ENCODE data around the gene RXRG.

RXRG gene

DNA sequence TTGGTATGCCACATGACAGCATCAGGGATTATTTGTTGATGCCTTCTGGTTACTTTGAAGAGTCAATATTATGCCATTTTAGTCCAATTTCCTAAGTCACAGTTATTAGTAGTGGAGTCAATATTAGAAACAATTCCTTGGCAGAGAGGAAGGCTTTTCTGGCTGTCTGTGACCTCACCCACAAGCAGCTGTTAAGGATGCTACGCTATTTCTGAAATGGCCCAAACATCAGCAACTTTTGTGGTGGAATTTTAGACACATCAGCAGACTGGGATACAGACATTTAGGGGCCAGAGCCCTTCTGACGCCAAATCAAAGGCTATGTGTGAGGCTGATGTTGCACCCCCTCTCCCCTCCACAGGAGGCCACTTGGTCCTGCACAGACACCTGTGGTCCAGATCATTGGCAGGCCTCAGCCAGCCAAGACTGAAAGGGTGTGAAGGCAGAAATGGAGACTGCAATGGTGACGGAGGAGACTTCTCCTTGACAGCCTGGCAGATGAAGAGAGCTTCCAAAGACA, 9.2 kb upstream of the RXRG start:
- TF ChIP-seq, protein P1, sequence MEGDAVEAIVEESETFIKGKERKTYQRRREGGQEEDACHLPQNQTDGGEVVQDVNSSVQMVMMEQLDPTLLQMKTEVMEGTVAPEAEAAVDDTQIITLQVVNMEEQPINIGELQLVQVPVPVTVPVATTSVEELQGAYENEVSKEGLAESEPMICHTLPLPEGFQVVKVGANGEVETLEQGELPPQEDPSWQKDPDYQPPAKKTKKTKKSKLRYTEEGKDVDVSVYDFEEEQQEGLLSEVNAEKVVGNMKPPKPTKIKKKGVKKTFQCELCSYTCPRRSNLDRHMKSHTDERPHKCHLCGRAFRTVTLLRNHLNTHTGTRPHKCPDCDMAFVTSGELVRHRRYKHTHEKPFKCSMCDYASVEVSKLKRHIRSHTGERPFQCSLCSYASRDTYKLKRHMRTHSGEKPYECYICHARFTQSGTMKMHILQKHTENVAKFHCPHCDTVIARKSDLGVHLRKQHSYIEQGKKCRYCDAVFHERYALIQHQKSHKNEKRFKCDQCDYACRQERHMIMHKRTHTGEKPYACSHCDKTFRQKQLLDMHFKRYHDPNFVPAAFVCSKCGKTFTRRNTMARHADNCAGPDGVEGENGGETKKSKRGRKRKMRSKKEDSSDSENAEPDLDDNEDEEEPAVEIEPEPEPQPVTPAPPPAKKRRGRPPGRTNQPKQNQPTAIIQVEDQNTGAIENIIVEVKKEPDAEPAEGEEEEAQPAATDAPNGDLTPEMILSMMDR (IDR thresholded peaks at IDR 0.05; ENCODE audit: low read depth, low read length), result no peak
- no peak overlapping the region for H3K4me3 ChIP-seq (replicated peaks in 1 of 2; ENCODE audit: low read depth in 2 of 2, low read length in 2 of 2)
- DNase-seq (ENCODE audit: low read depth in 2 of 2), result no peak

DNA sequence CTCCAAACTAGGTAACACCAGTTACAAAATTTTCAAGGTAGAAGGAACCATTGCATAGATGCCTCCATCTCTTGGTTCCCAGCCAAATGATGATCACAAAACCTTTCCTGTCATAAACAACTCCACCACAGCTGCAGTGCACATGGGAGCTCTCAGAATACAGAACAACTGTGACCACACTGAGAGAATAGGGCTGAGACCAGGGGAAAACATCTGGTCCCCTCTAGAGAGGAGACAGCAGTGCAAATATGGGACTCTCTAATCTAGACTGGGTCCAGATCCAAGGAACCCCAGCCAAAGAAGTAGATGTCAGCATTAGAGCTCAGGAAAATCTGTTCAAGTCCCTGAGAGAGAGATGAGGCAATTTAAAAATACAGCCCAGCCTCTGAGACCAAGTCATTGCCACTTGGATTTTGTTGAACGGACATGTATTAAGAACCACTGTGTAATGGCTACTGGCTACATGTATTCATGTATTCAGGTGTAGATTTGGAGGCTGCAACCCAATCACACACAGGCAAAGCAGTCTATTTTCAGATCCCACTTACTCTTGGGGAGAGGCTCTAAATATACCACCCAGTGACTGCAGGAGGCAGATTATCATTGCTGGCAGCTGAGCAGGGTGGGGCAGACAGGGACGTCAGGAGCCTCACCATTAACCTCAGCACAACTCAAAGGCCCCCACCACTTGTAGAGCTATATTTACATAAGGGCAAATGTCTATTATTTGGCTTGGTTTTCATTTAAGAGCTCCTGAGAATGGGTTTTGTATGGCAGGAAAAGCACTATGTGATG, 7.6 kb upstream of the RXRG start:
- TF ChIP-seq, protein P1 (IDR thresholded peaks at IDR 0.05; ENCODE audit: low read depth, low read length), result no peak
- H3K4me3 ChIP-seq (replicated peaks in 1 of 2; ENCODE audit: low read depth in 2 of 2, low read length in 2 of 2), result no peak overlapping the region
- DNase-seq (ENCODE audit: low read depth in 2 of 2), result no peak

DNA sequence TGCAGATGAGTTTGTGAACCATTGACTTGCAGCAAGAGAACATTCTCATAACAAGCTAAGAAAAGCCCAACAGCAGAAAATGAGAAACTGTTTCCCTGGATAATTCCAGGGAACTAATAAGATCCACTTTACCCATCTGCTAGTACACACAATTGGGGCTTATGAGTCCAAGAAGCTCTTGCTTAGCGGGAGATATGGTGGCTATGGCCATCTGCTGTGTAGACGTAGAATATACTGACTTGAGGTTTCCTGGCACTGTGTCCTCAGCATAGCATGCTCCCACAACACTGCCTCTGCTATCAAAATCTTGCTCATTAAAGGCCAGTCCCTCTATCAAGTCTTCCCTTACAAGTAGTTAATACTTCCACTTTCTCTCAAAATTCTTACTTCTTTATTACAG, 6.8 kb upstream of the RXRG start:
- TF ChIP-seq, protein P1 (IDR thresholded peaks at IDR 0.05; ENCODE audit: low read depth, low read length), result no peak
- H3K4me3 ChIP-seq (replicated peaks in 1 of 2; ENCODE audit: low read depth in 2 of 2, low read length in 2 of 2), result no peak overlapping the region

DNA sequence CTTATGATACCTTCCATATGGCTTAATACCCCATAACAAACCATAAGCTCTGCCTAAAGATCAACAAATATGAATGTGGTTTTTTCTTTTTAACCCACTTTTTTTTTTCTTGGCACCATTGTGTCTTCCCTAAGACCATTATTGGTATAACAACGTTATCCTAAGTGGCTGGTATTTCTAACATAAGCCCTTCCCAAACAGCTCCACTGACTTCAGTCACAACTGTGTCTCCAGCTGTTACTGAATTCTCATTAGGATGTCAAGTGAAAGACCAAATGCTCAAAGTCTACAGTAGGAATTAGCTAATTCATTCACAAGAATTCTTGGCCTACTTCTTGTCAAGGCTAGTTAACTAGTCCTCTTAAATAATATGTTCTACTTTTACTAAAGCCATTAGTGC, 4.2 kb upstream of the RXRG start:
- DNase-seq (ENCODE audit: low read depth in 2 of 2), result no peak
- no peak overlapping the region for H3K4me3 ChIP-seq (replicated peaks in 1 of 2; ENCODE audit: low read depth in 2 of 2, low read length in 2 of 2)
- TF ChIP-seq, protein P1 (IDR thresholded peaks at IDR 0.05; ENCODE audit: low read depth, low read length), result no peak

More for the DNA sequence above, 6.8 kb upstream of the RXRG start:
- DNase-seq (ENCODE audit: low read depth in 2 of 2), result no peak

DNA sequence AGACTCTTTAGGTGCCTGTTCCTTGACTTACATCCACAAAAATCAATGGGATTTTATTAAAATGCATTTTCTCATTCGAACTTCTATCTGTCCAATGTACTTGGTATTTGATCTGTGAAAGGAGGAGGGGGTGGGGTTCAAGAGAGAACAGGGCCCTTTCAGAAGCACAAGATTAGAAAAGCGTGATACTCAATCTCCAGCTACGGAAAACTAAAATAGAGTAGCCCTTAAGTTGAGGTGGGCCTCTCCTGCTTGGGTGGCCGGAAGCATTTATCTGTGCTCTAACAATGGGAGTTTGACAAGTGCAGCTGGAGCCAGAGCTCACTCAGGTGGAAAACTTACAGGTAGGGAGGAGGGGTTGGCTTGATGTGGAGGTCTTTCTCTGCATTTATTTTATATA, 462 bp upstream of the RXRG start:
- no peak for DNase-seq (ENCODE audit: low read depth in 2 of 2)
- TF ChIP-seq, protein P1 (IDR thresholded peaks at IDR 0.05; ENCODE audit: low read depth, low read length), result no peak
- no peak overlapping the region for H3K4me3 ChIP-seq (replicated peaks in 1 of 2; ENCODE audit: low read depth in 2 of 2, low read length in 2 of 2)

DNA sequence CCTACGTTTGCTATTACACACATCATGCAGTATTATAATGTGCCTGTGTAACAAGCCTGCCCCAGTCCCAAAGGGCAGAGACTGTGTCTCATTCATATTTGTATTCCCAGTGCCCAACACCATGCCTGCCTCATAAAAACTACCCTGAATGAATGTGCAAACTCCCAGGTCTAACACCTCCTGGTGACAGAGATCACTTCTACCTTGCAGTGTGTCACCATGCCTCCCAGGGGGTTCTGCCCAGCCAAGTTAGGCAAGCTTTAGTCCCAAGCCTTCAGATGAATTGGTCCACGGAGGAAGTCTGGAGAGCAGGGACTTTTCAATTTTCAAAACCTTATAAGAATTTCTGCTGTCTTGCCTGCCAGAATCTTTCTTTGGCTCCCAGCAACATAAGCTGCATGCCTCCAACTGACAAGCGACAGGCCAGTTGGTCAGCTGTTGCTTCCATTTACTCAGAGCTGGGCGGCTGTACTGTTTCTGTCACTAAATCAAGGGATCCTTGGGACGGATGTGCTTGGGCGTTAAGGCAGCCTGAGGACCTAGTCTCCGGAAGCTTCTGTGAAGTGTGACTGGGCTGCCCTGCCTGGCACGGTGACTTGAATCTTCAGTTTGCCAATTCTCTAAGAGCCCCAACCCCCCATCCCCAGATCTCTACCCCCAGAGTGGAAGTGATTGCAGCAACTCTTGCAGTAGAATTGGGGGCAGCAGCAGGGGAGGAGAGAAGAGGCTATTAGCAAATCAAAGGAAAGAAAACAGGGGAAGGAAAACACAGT, 1.2 kb downstream of the RXRG start:
- TF ChIP-seq, protein P1 (IDR thresholded peaks at IDR 0.05; ENCODE audit: low read depth, low read length), result no peak
- H3K4me3 ChIP-seq (replicated peaks in 1 of 2; ENCODE audit: low read depth in 2 of 2, low read length in 2 of 2), result no peak overlapping the region
- DNase-seq (ENCODE audit: low read depth in 2 of 2), result no peak

Measured in cardiac fibroblast (primary cell).